OCI-LY3 (cell line): ENCODE results near the gene TMPRSS13.

Source experiments
- H2AFZ ChIP-seq: fragments of 200-600, 300-600 bp; shearing (Covaris generic); 2 replicates; pipeline ENCODE4 v1.6.0; 2014; ENCODE audit warnings: antibody characterized with exemption, low read depth, low read length
- H3K27ac ChIP-seq: fragments of 200-600, 300-600 bp; sonication (generic); 2 replicates; pipeline ENCODE4 v1.5.1; 2014; ENCODE audit warnings: mild to moderate bottlenecking, low read length, moderate library complexity, mixed read lengths
- H3K27me3 ChIP-seq: fragments of 200-600, 300-600 bp; sonication (generic); 2 replicates; pipeline ENCODE4 v1.6.1; 2014; ENCODE audit warnings: low read depth, low read length, mixed read lengths
- H3K36me3 ChIP-seq: fragments of 200-600, 300-600 bp; sonication (generic); replicated peaks from 2 replicates; pipeline ENCODE3; 2014; ENCODE audit warnings: low read depth, low read length, mixed read lengths
- H3K4me1 ChIP-seq: fragments of 300-600, 200-600 bp; sonication (generic); 2 replicates; pipeline ENCODE4 v1.6.1; 2014; ENCODE audit warnings: low read length, mixed read lengths
- H3K4me2 ChIP-seq: fragments of 200-600, 300-600 bp; sonication (generic); 2 replicates; pipeline ENCODE4 v1.6.1; 2014; ENCODE audit warnings: low read length, mixed read lengths
- H3K4me3 ChIP-seq: fragments of 300-600, 200-600 bp; sonication (generic); 2 replicates; pipeline ENCODE4 v1.5.1; 2014; ENCODE audit warnings: antibody characterized with exemption, mild to moderate bottlenecking, low read length, moderate library complexity
- H3K79me2 ChIP-seq: fragments of 300-600, 200-600 bp; shearing (Covaris generic); 2 replicates; pipeline ENCODE4 v1.6.1; 2014; ENCODE audit warnings: mild to moderate bottlenecking, low read length, mixed read lengths
- H3K9ac ChIP-seq: fragments of 300-600, 200-600 bp; shearing (Covaris generic); 2 replicates; pipeline ENCODE4 v1.6.0; 2014; ENCODE audit warnings: mild to moderate bottlenecking, low read length, moderate library complexity
- H3K9me3 ChIP-seq: fragments of 200-600, 300-600 bp; shearing (Covaris generic); 2 replicates; pipeline ENCODE4 v1.6.1; 2014; ENCODE audit warnings: low read length, mixed read lengths; ENCODE audit not compliant: insufficient read depth
- H4K20me1 ChIP-seq: fragments of 200-600, 300-600 bp; sonication (generic); 2 replicates; pipeline ENCODE4 v1.6.1; 2016; ENCODE audit warnings: low read length, mixed read lengths; ENCODE audit not compliant: insufficient read depth
- CTCF ChIP-seq: fragments of 200-600, 300-600 bp; sonication (generic); IDR thresholded peaks from 2 replicates; pipeline ENCODE4 v1.5.1; 2014; ENCODE audit warnings: antibody characterized with exemption, low read length, low read depth
- EZH2phosphoT487 ChIP-seq: fragments of 200-600 bp; shearing (Covaris generic); IDR thresholded peaks from 2 replicates; pipeline ENCODE4 v1.6.1; 2018; ENCODE audit warnings: antibody characterized with exemption, mixed run types, low read depth

The TMPRSS13 gene

GRCh38 chr11:117924631-117925170, 4.5 kb downstream of the TMPRSS13 start:
- no peak overlapping the region for H3K27ac ChIP-seq
- TF ChIP-seq EZH2phosphoT487: no peak
- no peak for TF ChIP-seq CTCF

DNA sequence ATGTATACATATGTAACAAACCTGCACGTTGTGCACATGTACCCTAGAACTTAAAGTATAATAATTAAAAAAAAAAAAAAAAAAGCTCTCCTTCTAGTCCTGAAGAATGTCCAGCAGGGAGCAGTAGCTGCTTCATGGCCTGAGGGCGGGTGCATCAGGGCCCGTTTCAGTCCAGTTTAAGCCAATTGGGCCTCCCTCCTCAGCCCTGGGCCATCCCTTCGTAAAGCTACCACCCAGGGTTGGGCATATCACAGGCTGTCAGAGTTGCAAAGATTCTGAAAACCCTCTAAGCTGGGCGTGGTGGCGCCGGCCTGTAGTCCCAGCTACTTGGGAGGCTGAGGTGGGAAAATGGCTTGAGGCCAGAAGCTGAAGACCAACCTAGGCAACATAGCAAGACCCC, 5.4 kb downstream of the TMPRSS13 start:
- Histone ChIP-seq H4K20me1 (no peaks in the 10 kb centered on the region), H3K27ac (no peak overlapping the region), H3K9me3 (no peaks in the 10 kb centered on the region), H3K27me3 (no peaks in the 10 kb centered on the region; the same call in 1 of the 2 replicates), H3K4me3 (no peak overlapping the region), H3K79me2 (no peaks in the 10 kb centered on the region), H3K4me2 (no peak overlapping the region), H3K4me1 (peaks cover 27% of the 10 kb centered on the region), H2AFZ (no peak overlapping the region), H3K9ac (no peak overlapping the region), H3K36me3 (no peaks in the 10 kb centered on the region)
- TF ChIP-seq EZH2phosphoT487 (no peak), CTCF (no peak)

More at GRCh38 chr11:117924631-117925170, 4.5 kb downstream of the TMPRSS13 start:
- no peak overlapping the region for H3K4me3 ChIP-seq
- H3K9me3 ChIP-seq: no peaks in the 10 kb centered on the region
- H2AFZ ChIP-seq: no peak overlapping the region
- H4K20me1 ChIP-seq: no peaks in the 10 kb centered on the region
- no peaks in the 10 kb centered on the region for H3K36me3 ChIP-seq
- H3K4me2 ChIP-seq: no peak overlapping the region
- H3K9ac ChIP-seq: no peak overlapping the region
- no peaks in the 10 kb centered on the region for H3K79me2 ChIP-seq
- peaks cover 23% of the 10 kb centered on the region for H3K4me1 ChIP-seq
- H3K27me3 ChIP-seq: no peaks in the 10 kb centered on the region; the same call in 1 of the 2 replicates

- Histone ChIP-seq H3K9me3 (no peaks in the 10 kb centered on the region), H3K4me1 (peaks cover 23% of the 10 kb centered on the region), H3K27me3 (no peaks in the 10 kb centered on the region; the same call in 1 of the 2 replicates), H3K9ac (no peak overlapping the region), H2AFZ (no peak overlapping the region), H3K79me2 (no peaks in the 10 kb centered on the region), H3K27ac (no peak overlapping the region), H4K20me1 (no peaks in the 10 kb centered on the region), H3K36me3 (no peaks in the 10 kb centered on the region), H3K4me2 (no peak overlapping the region), H3K4me3 (no peak overlapping the region)
- TF ChIP-seq EZH2phosphoT487: no peak
- no peak for TF ChIP-seq CTCF
Observed at GRCh38 chr11:117923275-117923674, 5.9 kb downstream of the TMPRSS13 start.

DNA sequence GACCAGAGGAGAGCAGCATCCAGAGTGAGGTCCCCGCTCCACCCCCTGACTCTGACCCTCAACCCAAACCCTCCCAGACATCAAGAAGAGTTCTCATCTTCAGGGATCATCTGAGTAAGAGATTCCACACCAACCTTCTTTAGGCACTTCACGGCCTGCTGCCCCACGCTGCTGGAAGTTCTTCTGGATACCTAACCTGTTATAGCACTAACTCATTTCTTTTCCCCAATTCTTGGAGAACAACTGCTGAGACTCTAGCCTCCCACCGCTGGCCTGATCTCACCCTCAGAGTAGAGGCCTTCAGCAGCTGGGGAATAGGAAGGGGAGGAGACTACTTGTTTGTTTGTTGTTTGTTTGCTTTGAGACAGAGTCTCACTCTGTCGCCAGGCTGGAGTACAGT, 7.3 kb downstream of the TMPRSS13 start:
- Histone ChIP-seq H3K27me3 (no peaks in the 10 kb centered on the region), H2AFZ (no peak overlapping the region), H3K9ac (no peak overlapping the region), H3K4me3 (no peak overlapping the region), H3K27ac (no peak overlapping the region), H3K36me3 (no peaks in the 10 kb centered on the region), H4K20me1 (no peaks in the 10 kb centered on the region), H3K9me3 (no peaks in the 10 kb centered on the region), H3K4me1 (peaks cover 21% of the 10 kb centered on the region), H3K79me2 (no peaks in the 10 kb centered on the region), H3K4me2 (no peak overlapping the region)
- TF ChIP-seq EZH2phosphoT487: no peak
- TF ChIP-seq CTCF: no peak
